AG09319 (cell line): ENCODE results near the gene CELF2.

ENCODE experiments used
- DNase-seq: peaks from one replicate; pipeline ENCODE4 v3.0.0-alpha.2; 2010; ENCODE audit warnings: low read depth; ENCODE audit errors: extremely low read depth
- TF ChIP-seq, protein P1 (sequence below): IDR thresholded peaks from 2 replicates; pipeline ENCODE4 v1.5.1; 2011; ENCODE audit warnings: low read depth, mild to moderate bottlenecking, inconsistent platforms, low read length, moderate library complexity

CELF2 gene

DNA sequence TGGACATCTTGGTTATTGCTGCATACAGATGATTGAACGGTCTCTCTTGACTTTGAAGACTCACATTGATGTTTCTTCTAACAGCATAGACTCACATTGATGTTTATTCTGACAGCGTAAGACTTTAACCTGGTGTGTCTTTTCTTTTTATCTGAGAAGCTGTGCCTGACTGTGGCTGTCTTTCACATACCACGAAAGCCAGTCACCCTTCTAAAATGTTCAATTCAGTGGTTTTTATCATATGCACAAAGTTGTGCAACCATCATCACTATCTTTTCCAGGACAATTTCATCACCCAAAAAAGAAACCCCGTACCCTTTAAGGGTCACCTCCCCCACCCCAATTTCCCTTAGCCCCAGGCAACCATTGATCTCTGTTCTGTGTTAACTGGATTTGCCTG, 24.7 kb downstream of the CELF2 start:
- DNase-seq, result no peak
- TF ChIP-seq, protein P1, sequence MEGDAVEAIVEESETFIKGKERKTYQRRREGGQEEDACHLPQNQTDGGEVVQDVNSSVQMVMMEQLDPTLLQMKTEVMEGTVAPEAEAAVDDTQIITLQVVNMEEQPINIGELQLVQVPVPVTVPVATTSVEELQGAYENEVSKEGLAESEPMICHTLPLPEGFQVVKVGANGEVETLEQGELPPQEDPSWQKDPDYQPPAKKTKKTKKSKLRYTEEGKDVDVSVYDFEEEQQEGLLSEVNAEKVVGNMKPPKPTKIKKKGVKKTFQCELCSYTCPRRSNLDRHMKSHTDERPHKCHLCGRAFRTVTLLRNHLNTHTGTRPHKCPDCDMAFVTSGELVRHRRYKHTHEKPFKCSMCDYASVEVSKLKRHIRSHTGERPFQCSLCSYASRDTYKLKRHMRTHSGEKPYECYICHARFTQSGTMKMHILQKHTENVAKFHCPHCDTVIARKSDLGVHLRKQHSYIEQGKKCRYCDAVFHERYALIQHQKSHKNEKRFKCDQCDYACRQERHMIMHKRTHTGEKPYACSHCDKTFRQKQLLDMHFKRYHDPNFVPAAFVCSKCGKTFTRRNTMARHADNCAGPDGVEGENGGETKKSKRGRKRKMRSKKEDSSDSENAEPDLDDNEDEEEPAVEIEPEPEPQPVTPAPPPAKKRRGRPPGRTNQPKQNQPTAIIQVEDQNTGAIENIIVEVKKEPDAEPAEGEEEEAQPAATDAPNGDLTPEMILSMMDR, result no peak

DNA sequence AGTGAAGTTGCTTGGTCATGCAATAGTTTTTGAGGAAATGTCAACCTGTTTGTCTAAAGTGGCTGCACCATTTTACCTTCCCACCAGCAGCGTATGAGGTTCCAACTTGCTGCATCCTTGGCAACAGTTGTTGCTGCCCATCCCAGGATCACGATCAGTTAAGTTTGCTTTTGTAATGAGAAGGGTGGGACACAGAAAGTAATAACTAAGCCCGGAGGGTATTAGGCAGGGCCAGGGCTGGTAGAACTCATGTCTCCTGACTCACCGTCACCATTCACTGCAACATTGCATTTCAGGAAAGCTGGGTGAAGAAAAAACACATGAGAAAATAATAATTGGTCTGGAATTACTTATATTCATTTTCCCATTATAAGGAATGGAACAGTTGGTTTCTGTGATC, 25.4 kb downstream of the CELF2 start:
- DNase-seq, result no peak
- TF ChIP-seq, protein P1, result no peak

DNA sequence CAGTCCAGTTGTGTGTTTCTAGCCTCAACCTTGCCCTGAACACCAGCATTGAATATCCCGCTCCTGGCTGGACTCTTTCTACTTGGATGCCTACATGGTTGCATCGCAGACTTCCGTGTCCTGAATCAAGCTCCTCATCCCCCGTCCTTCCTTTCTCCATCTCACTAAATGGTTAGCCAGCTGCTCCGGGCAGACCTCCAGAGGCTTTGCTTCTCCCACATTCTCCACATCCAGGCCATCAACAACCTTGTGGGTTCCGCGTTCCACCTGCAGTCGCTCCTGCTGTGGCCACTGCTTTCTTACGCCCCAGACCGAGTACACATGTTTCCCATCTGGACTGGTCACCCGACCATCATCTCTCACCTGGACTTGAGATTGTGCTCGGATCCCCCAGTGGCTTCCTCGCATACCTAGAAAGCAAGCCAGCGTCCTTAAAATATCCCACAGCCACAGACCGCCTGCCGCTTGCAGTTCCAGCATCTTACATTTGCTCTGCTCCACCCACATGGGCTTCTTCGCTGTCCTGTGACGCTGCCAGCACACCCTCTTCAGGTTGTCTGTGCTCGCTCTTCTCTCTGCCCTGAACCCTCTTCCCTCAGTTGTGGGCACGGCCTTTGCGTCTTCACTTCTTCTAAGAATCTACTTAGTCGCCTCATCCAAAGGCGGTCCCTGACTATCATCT, 25.9 kb downstream of the CELF2 start:
- DNase-seq, result no peak
- TF ChIP-seq, protein P1, result no peak

DNA sequence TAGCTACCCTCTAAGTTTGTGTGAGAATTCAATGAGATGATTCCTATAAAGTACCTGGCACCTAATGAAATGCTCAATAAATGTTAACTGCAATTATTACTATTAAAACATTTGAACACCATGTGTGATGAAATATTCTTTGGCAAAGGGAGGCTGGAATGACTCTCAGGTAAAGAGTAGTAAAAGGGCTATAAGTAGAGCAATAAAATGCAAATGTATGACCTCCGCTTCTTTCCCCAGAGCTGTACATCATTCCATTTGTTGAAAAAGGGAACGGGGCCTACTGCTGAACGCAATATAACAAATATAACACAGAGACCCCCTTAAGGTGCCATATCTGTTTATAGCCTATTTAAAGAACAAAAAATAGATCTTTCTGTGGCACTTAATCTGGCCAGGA, 27.8 kb downstream of the CELF2 start:
- TF ChIP-seq, protein P1, result no peak
- DNase-seq, result no peak

DNA sequence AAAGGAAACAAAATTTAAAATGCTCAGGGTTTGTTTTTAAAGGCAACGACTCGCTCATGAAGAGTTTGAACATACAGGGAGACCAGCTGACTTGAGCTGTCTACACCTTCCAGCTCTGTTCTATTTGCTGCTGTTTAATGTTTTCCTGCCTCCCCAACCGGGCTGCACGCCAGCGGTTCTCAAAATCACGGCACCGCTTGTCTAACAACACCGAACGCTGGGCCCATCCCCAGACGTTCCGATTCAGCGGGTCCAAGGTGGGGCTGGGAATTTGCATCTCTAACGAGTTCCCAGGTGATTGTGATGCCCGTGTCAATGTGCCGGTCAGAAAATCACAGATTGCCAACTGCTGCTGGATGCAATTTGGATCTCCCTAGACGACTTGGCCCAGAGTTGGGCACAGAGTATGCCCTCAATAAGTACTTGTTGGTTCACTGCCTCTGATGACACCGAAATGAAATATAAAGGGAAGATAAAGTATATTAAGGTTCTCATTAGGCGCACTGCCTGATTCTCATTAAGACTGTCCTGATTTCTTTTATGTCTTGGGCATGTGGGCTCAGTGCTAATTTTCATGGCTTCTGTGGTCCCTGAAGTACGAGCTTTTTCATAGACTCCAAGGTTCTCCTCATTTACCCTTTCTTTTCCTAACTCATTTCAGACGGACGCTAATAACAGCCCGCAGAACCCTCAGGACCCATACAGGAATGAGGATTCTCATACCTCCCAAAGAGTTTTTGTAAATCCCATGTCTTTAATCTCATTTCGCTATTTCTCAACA, 28.5 kb downstream of the CELF2 start:
- no peak for DNase-seq

DNA sequence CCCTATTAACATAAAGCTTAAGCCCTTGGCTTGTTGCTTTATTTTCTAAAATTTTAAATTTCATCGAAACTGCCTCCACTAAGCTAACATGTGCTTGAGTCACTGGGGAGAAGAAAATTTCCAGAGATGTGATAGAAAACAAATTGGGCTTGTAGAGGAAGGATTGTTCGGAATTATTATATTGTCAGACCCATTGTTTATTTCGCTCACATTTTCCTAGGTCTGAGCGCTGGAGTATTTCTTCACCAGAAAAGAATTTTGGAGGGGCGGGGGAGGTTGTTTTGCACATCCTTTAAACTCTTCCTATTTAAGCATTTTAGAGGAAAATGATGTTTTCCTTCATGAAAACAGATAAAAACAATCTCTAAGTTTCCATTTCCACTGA, 29.1 kb downstream of the CELF2 start:
- DNase-seq, result no peak
- TF ChIP-seq, protein P1, result no peak

More for the DNA sequence above, 28.5 kb downstream of the CELF2 start:
- TF ChIP-seq, protein P1, result no peak

DNA sequence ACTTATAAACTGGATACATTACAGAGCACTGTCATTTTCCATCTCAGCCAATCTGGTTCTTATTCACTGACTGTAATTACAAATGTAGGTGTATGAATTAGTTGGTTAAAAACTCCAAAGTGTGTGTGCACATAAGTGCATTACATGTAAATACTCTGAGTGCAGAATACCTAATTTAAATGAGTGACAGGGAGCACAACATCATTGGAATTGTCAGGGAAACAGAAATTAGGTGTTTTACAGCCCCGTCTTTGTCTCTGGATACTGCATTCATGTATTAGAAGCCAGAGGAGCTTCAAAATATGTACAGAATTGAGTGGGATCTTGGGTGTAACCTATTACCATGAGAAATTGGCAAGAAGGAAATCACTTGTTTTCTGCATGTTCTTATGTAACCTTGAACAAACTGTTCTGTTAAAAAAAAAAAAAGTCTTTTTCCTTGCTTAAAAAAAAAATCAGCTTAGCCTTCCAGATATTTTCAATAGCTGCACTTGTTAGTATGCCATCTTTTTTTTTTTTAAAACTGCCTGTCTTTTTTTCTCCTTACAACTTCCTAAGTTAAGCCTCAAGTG, 31.1 kb downstream of the CELF2 start:
- no peak for DNase-seq
- TF ChIP-seq, protein P1, result no peak
